CMK (cell line): ENCODE measurements around the gene TANGO2.

Source experiments
- DNase-seq: peaks from one replicate; pipeline ENCODE4 v3.0.0-alpha.2; 2010; ENCODE audit warnings: low read depth

Gene TANGO2, protein sequence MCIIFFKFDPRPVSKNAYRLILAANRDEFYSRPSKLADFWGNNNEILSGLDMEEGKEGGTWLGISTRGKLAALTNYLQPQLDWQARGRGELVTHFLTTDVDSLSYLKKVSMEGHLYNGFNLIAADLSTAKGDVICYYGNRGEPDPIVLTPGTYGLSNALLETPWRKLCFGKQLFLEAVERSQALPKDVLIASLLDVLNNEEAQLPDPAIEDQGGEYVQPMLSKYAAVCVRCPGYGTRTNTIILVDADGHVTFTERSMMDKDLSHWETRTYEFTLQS

DNA sequence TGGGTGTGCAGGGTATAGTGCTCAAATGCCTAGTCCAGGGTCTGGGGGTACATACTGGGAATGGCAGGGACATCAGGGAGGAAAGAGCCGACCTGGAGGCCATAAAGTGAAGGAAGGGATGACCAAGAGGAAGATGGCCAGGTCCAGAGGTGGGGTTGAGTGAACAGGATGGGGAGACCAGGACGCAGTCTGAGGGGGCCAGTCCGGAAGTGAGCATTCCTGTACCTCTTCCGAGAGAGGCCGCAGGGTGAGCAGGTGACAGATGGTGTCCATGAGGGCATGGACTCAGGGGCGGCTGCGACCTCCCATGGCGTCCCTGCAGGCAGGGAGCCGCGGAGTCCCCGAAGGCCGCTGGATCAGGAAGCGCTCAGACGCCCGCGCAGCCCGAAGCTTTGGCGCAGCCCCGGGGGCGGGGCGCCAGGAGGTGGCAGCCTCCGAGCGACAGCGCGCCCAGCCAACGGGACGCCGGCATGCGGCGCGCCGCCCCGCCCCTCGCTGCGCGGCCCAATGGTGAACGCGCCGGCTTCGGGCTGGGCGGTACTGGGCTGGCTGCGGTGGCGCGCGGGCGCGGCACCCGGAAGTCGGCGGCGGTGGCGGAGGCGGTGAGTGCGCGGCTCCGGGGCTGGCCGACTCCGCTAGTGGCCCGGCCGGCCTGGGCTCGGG lies at the start of gene TANGO2:
TSS of gene TANGO2 (plus strand) at position 578 of the 663 bp plus-strand sequence. CDS start 15,689 bp downstream, outside the sequence.
- DNase-seq: peak; percentile 81

DNA sequence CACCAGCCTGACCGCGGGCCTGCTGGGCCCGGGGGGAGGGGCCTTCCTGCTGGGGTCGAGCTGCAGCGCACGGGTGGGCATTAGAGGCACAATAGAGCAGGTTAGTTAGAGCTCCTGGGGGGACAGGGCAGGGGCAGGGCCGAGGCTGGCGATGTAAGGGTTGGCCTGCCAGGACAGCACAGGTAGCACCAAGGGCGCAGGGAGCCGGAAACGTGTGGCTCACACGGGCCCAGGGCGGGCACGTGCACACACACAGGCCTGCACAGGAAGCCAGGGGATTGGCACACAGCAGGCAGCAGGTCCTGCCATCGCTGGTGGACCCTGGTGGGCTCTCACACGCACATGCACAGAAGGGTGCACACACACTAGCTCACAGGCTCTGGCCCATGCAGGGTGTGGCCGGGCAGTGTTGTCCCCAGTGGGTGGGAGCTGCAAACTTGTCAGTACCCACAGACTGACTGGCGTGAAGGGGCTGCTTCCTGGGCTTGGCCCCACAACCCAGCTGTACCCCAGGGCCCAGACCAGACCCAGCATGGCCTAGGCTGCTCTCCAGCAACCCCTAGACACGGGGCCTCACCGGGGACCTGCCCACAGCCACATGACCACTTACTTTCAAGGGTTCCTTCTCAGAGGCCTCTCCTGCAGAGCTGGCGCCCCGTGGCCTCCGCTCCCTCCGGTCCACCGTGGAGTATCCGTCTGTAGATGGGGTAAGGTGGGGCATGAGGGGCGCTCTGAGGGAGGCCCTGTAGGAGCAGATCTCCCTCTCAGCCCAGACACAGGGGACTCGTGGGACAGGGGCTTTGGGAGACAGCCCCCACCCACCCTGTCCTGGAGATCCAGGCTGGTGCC lies 49.4 kb upstream of the TANGO2 start:
- no peak for DNase-seq

DNA sequence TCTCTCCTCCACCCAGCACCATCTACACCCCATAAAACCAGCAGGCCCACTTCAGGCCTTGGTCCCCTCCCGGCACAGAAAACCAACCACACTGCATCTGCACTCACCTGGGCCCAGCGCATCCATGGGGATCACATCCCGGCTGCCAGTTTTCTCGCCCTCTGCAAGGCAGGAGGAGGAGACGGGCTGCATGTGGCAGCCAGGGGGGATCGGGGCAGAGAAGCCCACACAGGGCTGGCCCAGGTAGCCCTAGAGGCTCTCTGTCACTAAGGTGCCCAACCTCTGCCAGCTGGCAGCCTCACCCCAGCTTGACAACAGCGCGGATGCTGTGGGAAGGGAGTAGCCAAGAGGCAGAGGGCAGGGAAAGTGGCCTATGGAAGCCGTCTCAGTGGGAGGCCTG lies 48.7 kb upstream of the TANGO2 start:
- no peak for DNase-seq

DNA sequence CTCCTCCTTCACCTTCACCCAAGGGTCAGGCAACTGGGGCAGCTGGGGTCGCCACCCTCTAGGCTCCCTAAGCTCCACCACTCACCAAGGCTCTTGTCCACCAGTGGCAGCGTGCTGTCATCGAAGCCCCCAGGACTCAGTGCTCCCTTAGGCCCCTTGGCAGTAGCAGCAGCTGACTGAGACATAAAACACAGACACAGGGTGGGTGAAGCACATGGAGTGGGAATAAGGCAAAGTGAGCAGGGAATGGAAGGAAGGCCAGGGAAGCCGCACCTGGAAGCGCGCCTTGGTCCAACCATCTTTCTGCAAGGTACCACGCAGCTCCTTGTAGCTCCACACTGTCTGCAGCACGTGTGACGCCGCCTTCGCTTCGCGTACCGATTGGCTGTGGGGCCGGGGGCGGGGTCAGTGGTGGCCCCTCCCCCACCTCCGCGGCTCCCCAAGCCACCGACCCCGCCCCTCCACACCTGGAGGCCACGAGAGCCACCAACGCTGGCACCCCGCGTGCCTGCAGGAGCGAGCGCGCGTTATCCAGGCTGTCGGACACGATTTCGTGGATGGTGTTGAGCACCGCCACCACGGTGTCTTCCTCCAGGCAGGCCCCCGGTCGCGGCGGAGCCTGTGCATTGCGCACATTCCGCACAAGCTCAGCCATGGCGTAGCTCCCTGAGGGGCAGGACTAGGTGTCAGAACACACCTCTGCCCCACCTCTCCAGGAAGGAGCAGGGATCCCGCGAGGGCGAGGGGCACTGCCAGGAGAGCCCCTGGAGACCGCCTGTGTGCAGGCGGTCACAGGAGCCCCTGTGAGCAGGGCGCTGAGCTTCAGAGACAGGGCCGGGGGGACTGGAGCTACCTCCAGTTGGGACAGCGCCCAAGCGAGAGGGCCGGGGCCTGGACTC lies 48.0 kb upstream of the TANGO2 start:
- no peak for DNase-seq

DNA sequence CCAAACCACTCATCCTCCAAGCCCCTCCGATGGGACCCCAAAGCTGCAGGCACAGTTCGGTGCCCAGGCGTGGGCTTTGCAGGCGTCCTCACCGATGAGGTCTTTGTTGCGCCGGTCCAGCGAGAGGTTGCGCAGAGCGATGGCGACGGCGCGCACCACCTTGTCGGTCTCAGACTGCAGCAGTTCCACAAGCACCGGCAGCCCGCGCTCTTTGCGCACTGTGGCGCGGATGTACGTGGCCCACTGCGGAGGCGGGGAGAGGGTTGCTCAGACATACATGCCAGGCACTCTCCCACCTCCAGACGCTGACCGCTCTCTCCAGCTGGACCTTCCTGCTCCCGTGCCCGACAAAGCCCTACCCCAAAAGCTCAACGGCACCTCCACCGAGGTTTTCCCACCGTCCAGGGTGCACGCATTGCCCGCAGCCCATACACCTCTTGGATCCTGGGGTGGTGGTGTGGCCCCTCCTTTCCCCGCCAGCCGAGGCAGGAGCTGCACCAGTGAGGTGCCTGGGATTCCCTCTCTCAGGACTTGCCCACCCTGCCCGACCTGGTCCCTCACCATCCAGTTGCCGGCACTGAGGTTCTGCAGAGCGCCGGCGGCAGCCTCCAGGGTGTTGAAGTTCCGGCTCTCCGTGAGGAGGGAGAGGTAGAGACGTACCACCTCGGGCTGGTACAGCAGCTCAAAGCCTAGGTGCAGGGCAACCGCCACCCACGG lies 47.2 kb upstream of the TANGO2 start:
- no peak for DNase-seq

DNA sequence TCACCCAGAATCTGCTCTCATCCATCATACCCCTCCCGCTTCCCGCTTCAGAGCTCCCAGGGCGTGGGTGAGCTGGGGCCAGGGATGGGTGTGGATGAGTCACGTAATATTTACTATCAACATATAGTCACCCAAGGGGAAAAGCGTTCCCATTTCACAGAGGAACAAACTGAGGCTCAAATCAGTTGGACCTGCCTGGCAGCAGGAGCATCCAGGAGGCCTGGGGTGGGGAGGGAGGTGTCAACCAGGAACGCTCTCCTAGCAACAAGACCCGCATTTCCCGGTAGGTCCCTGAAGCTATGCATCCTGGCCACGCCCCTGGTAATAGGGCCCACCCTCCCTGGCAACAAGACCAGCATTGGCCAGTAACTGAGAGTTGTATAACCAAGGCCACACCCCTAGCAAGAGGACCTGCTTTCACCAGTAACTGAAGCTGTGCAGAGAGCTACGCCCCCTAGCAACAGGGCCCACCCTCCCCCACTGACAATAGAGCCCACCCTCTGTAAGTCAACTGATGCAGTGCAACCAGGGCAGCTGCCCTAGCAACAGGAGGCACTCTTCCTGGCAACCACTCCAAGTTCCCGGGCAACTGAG lies 46.5 kb upstream of the TANGO2 start:
- no peak for DNase-seq

DNA sequence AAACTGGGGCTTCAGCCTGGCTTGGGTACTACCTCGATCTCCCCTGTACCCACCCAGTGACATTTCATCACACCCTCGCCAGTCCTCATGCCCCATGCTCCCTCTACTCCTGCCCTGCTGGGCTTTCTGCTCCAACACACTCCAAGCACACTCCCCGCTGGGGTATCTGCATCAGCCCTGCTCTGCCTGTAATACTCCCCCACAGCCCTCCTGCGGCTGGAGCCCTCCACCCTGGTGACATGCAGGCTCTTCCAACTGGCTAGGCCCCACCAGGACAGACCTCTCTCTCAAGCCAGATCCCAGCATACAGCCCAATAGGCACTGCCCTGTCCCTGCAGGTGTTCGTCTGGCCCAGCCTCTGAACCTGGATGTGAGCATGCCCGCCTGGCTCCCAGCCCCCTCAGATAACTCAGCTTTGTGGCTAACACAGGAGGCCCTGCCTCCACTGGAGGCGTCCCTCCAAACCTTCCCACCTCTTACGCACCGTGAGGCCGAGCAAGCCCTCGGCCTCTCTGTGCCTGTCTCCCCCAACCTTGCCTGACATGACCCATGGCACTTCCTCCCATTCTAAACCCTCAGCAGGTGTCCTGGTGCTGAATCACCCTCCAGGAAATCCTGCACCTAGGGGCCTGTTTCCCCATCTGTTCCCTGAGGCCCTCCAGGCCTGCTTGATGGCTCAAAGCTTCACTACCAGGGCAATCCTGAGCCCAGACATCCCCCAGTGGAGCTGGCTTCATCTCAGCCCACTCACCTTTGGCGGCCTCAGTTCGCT lies 45.8 kb upstream of the TANGO2 start:
- DNase-seq: no peak

DNA sequence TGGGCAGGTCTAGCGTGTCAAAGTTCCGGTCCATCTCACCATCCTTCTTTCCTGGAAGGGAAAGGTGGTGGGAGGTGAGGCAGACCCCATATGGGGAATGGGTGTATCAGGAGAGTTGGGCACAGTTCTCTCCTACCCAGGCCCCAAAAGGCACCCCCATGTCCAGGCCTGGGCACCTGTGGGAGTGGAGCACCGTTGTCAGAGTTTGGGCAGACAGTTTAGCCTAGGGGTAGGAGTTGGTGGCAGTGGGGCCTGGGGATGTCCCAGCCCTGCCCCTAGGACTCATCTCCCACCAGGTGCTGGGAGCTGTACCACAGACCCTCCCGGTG lies 45.2 kb upstream of the TANGO2 start:
- no peak for DNase-seq

DNA sequence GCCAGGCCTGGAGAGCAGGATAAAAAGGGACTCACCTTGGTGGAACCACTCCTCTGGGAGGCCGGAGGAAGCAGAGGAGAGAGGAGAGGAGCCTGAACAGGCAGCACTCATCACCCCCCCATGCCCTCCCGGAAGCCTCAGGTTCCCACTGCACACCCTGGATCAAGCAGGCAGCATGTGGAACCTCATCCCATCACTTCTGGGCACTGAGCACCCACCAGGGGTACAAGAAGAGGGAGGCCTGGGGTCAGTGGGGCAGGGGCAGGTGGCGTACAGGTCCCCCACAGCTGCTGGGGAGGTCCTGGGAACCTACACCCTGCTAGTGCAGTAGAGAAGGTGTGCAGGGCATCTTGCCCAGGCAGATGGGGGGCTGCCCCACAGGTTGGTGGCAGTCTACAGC lies 44.2 kb upstream of the TANGO2 start:
- DNase-seq: no peak

DNA sequence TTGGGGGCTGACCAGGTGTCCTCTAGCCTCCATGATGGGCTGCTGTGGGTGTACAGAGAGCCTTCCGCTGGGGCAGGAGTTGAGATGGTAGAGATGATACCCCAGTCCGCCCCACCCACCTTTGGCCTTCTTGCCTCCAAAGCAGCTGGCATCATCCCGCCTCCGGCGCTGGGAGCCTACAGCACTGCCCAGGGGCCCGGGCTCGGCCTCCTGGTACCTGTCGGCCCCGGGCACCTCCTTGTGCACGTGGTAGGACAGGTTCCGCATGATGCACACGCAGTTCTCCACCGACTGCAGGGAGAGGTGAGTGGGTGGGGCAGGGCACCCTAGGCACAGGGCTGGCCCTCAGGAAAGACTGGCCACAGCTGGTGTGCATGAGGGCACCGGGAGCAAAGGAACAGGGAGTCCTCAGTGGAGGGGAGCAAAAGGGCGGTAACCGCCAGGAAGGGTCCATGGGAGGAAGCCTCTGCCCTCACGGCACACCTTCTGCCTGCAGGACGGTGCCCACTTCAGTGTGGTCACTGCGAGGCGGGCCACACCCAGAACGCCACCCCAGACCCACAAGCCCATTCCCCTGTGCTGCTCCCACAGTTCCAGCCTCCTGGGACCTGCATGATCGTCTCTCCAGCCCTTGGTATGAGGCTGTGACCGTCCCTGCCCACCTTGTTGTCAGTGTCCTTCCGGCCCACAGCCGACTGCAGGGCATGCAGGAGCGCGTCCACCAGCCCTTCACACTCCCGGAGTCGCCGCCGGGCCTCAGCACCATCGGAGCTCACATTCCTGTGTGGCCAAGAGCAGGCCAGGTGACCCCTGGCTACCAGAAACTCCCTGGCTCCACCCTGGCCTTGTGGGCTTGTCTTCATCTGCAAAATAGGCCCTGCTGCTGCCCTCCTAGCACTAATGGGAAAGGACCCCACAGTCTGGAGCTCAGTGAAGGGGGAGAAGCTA lies 43.3 kb upstream of the TANGO2 start:
- no peak for DNase-seq

DNA sequence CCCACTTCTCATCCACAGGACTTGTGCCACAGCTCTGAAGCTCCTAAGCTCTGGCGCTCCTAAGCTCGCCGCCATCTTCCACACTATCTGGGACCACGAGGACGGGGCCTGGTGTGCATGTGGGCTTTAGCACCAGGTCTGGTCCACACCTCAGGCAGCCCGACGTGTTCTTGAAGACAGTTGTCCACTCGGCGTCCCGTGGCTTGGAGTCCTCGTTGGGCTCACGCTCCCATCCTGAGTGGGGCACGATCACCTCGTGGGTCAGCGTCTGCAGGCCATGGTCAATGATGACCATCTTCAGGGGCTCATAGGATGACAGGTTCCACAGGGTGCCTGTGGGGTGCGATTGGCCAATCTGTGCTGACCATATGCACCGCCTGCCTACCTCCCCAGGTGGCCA lies 42.2 kb upstream of the TANGO2 start:
- no peak for DNase-seq

DNA sequence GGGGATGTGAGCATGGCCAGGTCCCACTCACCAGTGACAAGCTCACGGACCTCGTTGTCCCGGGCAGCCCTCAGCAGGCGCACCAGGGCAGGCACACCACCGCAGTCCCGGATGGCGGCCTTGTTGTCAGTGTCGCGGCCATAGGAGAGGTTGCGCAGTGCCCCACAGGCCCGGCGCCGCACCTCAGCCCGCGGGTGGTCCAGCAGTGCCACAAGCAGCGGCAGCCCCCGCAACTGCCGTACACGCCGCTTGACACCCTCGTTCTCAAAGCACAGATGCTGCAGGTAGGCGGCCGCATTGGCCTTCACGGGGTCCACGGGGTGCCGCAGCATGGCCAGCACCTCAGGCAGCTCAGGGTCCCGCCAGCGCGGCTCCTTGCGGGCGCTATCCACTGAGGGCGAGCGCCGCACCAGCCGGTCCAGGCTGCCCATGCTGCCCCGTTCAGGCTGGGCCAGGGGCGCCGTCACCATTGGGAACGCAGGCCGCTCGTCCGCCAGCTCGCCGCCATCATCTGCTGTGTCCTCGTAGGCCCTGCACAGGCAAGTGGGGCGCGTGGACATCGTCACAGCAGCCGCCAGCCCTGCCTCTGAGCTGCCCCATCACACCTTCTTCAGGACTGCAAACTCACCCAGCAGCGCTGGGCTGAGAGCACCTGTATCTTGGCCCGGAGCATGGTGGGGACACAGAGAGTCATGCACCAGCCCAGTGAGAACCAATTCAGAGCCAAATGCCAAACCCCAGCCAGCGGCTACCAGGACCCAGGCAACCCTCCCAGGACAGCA lies 41.0 kb upstream of the TANGO2 start:
- no peak for DNase-seq

DNA sequence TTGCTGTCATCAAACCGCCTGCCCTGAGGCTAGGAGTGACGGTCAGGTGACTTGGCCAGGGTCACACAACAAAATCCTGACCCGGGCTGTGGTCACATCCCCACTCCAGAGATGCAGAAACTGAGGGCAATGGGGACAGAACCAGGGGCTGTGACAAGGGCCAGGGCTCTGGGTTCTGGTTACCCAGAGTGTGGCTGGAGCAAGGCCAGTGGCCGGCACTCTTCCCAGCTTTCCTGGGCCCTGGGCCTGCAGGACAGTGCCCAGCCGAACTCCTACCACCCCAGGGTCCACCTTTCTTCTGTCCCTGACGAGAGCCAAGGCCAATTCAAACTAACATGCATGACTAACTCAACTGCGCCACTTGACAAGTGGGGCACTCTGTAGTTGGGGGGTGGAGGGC lies 40.1 kb upstream of the TANGO2 start:
- DNase-seq: no peak

DNA sequence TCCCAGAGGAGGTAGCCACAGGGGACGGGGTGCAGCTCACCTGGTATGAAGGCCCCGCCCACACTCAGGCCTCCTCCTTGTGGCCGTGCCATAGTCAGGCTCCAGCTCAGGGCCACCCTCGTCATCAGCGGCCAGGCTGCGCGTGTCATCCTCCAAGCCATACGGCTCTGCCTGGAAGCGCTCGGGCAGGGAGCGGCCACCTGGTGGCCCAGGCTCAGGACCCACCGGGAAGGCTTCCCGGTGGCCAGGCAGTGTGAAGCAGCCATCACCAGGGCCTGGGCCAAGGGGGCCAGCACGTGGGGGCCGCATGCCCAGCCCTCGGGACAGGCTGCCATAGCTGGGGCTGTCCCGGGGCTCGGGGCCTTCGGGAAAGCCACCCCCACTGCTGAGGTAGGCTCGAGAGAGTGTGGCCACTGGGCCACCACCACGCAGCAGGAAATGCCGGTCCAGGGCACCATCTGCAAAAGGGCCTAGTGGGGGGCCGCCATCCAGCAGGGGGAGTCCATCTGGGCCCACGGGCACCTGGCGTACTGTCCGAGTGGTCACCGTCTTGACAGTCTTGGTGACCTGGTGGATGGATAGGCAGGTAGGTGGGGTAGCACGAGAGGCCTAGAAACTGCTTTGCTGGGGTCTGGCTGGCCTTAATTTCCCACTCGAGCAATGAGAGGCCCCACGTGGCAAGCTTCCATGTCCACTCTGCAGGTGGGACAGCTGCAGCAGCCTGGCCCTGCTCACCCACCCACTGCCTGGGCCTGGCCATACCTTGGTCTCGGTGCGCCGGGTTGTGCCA lies 39.5 kb upstream of the TANGO2 start:
- no peak for DNase-seq

DNA sequence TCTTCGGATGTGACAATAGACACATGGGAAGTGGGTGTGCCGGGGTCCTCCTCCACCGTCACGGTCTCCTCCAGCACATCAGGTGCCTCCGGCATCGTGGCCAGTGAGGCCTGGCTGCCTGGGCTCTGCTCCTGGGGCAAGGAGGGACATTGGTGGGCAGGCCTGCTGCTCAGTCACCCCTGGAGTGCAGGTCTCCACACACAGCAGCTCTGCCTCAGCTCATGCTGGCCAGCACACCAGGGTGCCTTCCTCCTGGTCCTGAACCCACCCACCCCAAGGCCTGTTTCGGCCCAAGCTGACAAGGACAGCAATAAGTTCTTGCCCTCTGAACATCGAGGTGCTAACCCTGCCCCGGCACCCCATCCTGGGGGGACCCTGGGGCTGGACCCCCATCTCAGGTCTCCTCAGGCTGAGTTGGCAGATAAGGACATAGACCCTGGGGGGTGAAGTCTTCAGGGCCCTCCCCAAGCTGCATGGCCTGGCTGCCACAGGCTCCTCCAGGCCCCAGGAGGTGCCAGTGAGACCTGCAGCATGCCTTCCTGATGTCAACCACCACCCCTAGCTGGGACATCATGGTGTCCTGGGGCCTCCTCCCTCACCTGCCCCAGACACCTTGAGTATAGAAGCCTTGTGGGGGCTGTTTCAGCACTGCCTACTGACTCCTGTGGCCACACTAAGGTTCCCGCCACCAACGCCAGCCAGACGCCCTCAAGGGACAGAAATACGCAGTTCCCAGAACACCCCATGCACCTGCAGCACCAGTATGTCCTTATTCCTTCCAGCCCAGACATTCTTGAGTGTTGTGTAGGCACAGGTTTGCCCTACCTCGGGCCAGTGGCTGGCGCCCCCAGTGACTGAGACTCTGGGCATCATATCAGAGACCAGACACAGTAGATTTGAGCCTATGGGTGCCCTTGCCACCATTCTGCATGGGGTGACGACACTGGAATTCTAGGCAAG lies 38.7 kb upstream of the TANGO2 start:
- DNase-seq: no peak

DNA sequence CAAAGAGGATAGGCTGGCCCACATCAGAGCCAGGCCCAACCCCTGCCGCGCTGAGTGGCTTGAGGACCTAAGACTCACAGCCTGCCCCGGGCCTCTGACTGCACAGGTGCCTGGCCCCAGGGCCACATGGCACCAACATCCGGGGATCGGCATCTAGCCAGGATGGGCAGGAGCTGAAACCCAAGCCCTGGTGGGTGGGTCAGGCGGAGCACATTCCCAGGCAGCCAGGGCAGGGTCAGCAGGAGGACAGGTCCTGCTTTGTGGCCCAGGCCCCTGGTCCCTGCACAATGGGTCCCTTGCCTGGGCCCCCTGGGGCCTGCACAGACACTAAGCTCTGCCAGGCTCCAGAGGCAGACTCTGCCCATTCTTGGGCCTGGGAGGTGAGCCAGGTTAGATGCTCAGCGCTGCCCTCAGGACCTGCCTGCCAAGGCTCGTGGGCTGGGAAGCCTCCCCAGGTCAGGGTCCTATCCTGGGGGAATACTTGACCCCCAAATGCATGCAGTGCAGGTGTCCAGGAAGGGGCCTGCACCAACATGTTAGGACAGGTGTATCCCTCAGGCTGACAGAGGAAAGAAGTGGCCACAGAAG lies 37.8 kb upstream of the TANGO2 start:
- no peak for DNase-seq
